NCI-H2107 treated with DMSO at 0.1 percent for 48 hours (cell line): ENCODE measurements around the gene CATSPERZ.
"Not testable (repeated sequence)": the region's sequence is repeated elsewhere in the genome, so short reads cannot be mapped to it uniquely, and the experiment has no call there.

Experiments used
- DNase-seq: peaks from one replicate; lab custom pipeline; 2025; ENCODE audit not compliant: unreplicated experiment; lab: John Stamatoyannopoulos, UW

Gene CATSPERZ

GRCh38 chr11:64303109-64304031, 3.2 kb downstream of the CATSPERZ start:
- DNase-seq: no peak

GRCh38 chr11:64304032-64304315, 3.8 kb downstream of the CATSPERZ start:
- no peak for DNase-seq

GRCh38 chr11:64304316-64305072, 4.3 kb downstream of the CATSPERZ start:
- peak; percentile 86 for DNase-seq

GRCh38 chr11:64305075-64305690, 5.0 kb downstream of the CATSPERZ start, which contains the start of gene ESRRA:
Gene ESRRA, plus strand, starts transcription at chr11:64305524. Its CDS starts 1,656 bp downstream, at chr11:64307180.
- peak; percentile 95 for DNase-seq

- no peak for DNase-seq
These were observed 5.8 kb downstream of the CATSPERZ start for GRCh38 chr11:64305691-64306562.

- DNase-seq: no peak
These were observed 6.4 kb downstream of the CATSPERZ start for GRCh38 chr11:64306563-64306875.

- DNase-seq: no peak
These were observed 6.9 kb downstream of the CATSPERZ start for GRCh38 chr11:64306876-64307622.

GRCh38 chr11:64307795-64308194, 7.6 kb downstream of the CATSPERZ start:
- DNase-seq: not testable (repeated sequence)

- DNase-seq: no peak
These were observed 12.8 kb downstream of the CATSPERZ start for GRCh38 chr11:64312947-64313346.

GRCh38 chr11:64313491-64314145, 13.5 kb downstream of the CATSPERZ start:
- DNase-seq: no peak

GRCh38 chr11:64314146-64314804, 14.1 kb downstream of the CATSPERZ start:
- DNase-seq: no peak

- no peak for DNase-seq
These were observed 14.8 kb downstream of the CATSPERZ start for GRCh38 chr11:64314805-64315561.

- not testable (repeated sequence) for DNase-seq
These were observed 15.7 kb downstream of the CATSPERZ start for GRCh38 chr11:64315667-64316526.

GRCh38 chr11:64316672-64317324, 16.6 kb downstream of the CATSPERZ start:
- DNase-seq: peak; percentile 51

- peak; percentile 96 for DNase-seq
These were observed 17.3 kb downstream of the CATSPERZ start, which contains the start of gene TRMT112 for GRCh38 chr11:64317325-64317960. Gene TRMT112, minus strand, starts transcription at chr11:64317559. Its CDS starts 33 bp downstream, at chr11:64317526.
